Colon (tissue), 2 donors: Measurements from ENCODE around the gene PSMC3IP.
"Not testable (repeated sequence)": the region's sequence is repeated elsewhere in the genome, so short reads cannot be mapped to it uniquely, and the experiment has no call there.

Source experiments
- FAIRE-seq: peaks from 2 replicates; lab custom pipeline; 2012; peaks lifted over from hg19 to GRCh38; lab: Jason Lieb, UNC
- donor health status: control.
- donor health status: control.

Gene PSMC3IP

GRCh38 chr17:42577532-42578281 is at the start of gene PSMC3IP:
PSMC3IP (minus strand) TSS chr17:42577729; CDS start chr17:42577686, 43 bp downstream.
- FAIRE-seq, result no peak

GRCh38 chr17:42623732-42624596 is 46.4 kb upstream of the PSMC3IP start:
- no peak for FAIRE-seq

GRCh38 chr17:42623271-42623670 is 45.7 kb upstream of the PSMC3IP start:
- no peak for FAIRE-seq

GRCh38 chr17:42621987-42622386 is 44.5 kb upstream of the PSMC3IP start:
- not testable (repeated sequence) for FAIRE-seq

GRCh38 chr17:42618442-42619150 is 41.1 kb upstream of the PSMC3IP start:
- no peak for FAIRE-seq

GRCh38 chr17:42617956-42618431 is 40.5 kb upstream of the PSMC3IP start:
- FAIRE-seq, result no peak

- no peak for FAIRE-seq
Measured at GRCh38 chr17:42613699-42614295, 36.3 kb upstream of the PSMC3IP start.

GRCh38 chr17:42612013-42612412 is 34.5 kb upstream of the PSMC3IP start:
- FAIRE-seq, result no peak

GRCh38 chr17:42609814-42610801 is 32.6 kb upstream of the PSMC3IP start:
- not testable (repeated sequence) for FAIRE-seq

GRCh38 chr17:42609182-42609813 is 31.8 kb upstream of the PSMC3IP start, which contains the start of the genes RETREG3 and TUBG1:
RETREG3 (minus strand) TSS chr17:42609374; CDS start chr17:42609324, 50 bp downstream.
TUBG1 (plus strand) TSS chr17:42609683; CDS start chr17:42609738, 55 bp downstream.
- FAIRE-seq, result peak; percentile 28

- FAIRE-seq, result no peak
Measured at GRCh38 chr17:42608305-42609181, 31.0 kb upstream of the PSMC3IP start.

- no peak for FAIRE-seq
Measured at GRCh38 chr17:42607769-42608168, 30.2 kb upstream of the PSMC3IP start.

GRCh38 chr17:42603318-42603717 is 25.8 kb upstream of the PSMC3IP start:
- FAIRE-seq, result no peak

GRCh38 chr17:42598905-42599304 is 21.4 kb upstream of the PSMC3IP start:
- no peak for FAIRE-seq

- no peak for FAIRE-seq
Measured at GRCh38 chr17:42596386-42596785, 18.9 kb upstream of the PSMC3IP start.

GRCh38 chr17:42591411-42591810 is 13.9 kb upstream of the PSMC3IP start:
- FAIRE-seq, result no peak

- no peak for FAIRE-seq
Measured at GRCh38 chr17:42590886-42591285, 13.4 kb upstream of the PSMC3IP start.

- FAIRE-seq, result no peak
Measured at GRCh38 chr17:42586514-42587230, 9.1 kb upstream of the PSMC3IP start.
